ENCODE results near the gene FAIM. TPM values are rescaled to one million over a fixed set of nuclear protein-coding genes. Genes with fewer than 3 reads are reported as not detected.

Gene FAIM
- total and polyA plus RNA-seq, 4 donors = 14.9 to 28.6 (median 19.4) TPM

- no peak overlapping the region for H3K4me3 ChIP-seq
- WGBS, 2 donors = 68 to 83% methylated on average over 4 of the region's 4 CpGs
- DNase-seq (no peak), ATAC-seq (ENCODE audit: insufficient read depth, low FRiP score) (no peak)
- peaks cover 0 to 8% (median 3%) of the 10 kb centered on the region in 4 donors for H3K36me3 ChIP-seq (ENCODE audit: control insufficient read depth in 4 of 4, insufficient read depth in 4 of 4, low read length in 4 of 4)
- no peak overlapping the region for H3K9ac ChIP-seq (ENCODE audit: insufficient read depth in 1 of 2, low read length in 2 of 2)
- H3K27me3 ChIP-seq (ENCODE audit: control insufficient read depth in 3 of 3, insufficient read depth in 3 of 3, low read length in 2 of 3) = no peaks in the 10 kb centered on the region
- TF ChIP-seq CTCF (IDR thresholded peaks at IDR 0.05; ENCODE audit: control extremely low read depth, extremely low read depth) = no peak
- peaks cover 0 to 6% (median 0%) of the 10 kb centered on the region in 5 donors for H3K4me1 ChIP-seq (ENCODE audit: control insufficient read depth in 5 of 5, insufficient read depth in 5 of 5, low read length in 5 of 5)
- no peak overlapping the region for H3K27ac ChIP-seq (ENCODE audit: low read depth in 1 of 2, low read length in 1 of 2)
- H3K9me3 ChIP-seq (ENCODE audit: control insufficient read depth in 4 of 4, insufficient read depth in 3 of 4, low read length in 3 of 4) = peaks cover 0 to 4% (median under 1%) of the 10 kb centered on the region in 4 donors
Measured at GRCh38 chr3:138578141-138578540, 30.4 kb upstream of the FAIM start.

GRCh38 chr3:138578961-138579574, 29.5 kb upstream of the FAIM start:
- ATAC-seq (ENCODE audit: insufficient read depth, low FRiP score) (no peak), DNase-seq (no peak)
- WGBS, 2 donors = 84 to 90% methylated on average over 6 of the region's 6 CpGs
- no peaks in the 10 kb centered on the region for H3K27me3 ChIP-seq (ENCODE audit: control insufficient read depth in 3 of 3, insufficient read depth in 3 of 3, low read length in 2 of 3)
- no peak for TF ChIP-seq CTCF (IDR thresholded peaks at IDR 0.05; ENCODE audit: control extremely low read depth, extremely low read depth)
- H3K4me3 ChIP-seq = no peak overlapping the region
- H3K9ac ChIP-seq (ENCODE audit: insufficient read depth in 1 of 2, low read length in 2 of 2) = no peak overlapping the region
- peaks cover 0 to 6% (median 0%) of the 10 kb centered on the region in 5 donors for H3K4me1 ChIP-seq (ENCODE audit: control insufficient read depth in 5 of 5, insufficient read depth in 5 of 5, low read length in 5 of 5)
- H3K27ac ChIP-seq (ENCODE audit: low read depth in 1 of 2, low read length in 1 of 2) = no peak overlapping the region
- H3K9me3 ChIP-seq (ENCODE audit: control insufficient read depth in 4 of 4, insufficient read depth in 3 of 4, low read length in 3 of 4) = peaks cover 0 to 1% (median 0%) of the 10 kb centered on the region in 4 donors
- peaks cover 0 to 4% (median under 1%) of the 10 kb centered on the region in 4 donors for H3K36me3 ChIP-seq (ENCODE audit: control insufficient read depth in 4 of 4, insufficient read depth in 4 of 4, low read length in 4 of 4)

- no peak for TF ChIP-seq CTCF (IDR thresholded peaks at IDR 0.05; ENCODE audit: control extremely low read depth, extremely low read depth)
- no peak overlapping the region for H3K27ac ChIP-seq (ENCODE audit: low read depth in 1 of 2, low read length in 1 of 2)
- H3K27me3 ChIP-seq (ENCODE audit: control insufficient read depth in 3 of 3, insufficient read depth in 3 of 3, low read length in 2 of 3) = no peaks in the 10 kb centered on the region
- H3K9ac ChIP-seq (ENCODE audit: insufficient read depth in 1 of 2, low read length in 2 of 2) = no peak overlapping the region
- peaks cover 0 to 4% (median 0%) of the 10 kb centered on the region in 4 donors for H3K36me3 ChIP-seq (ENCODE audit: control insufficient read depth in 4 of 4, insufficient read depth in 4 of 4, low read length in 4 of 4)
- H3K9me3 ChIP-seq (ENCODE audit: control insufficient read depth in 4 of 4, insufficient read depth in 3 of 4, low read length in 3 of 4) = peaks cover 0 to 3% (median 0%) of the 10 kb centered on the region in 4 donors
- peaks cover 0 to 2% (median 0%) of the 10 kb centered on the region in 5 donors for H3K4me1 ChIP-seq (ENCODE audit: control insufficient read depth in 5 of 5, insufficient read depth in 5 of 5, low read length in 5 of 5)
- no peak for ATAC-seq (ENCODE audit: insufficient read depth, low FRiP score)
- no peak for DNase-seq
- 98 to 100% methylated on average over 1 of the region's 1 CpG for WGBS, 2 donors
- no peak overlapping the region for H3K4me3 ChIP-seq
Measured at GRCh38 chr3:138587374-138587773, 21.2 kb upstream of the FAIM start.
